OCI-LY1 (cell line): ENCODE measurements around the gene PTPRG.

Experiments
- H2AFZ ChIP-seq: fragments of 200-600 bp; sonication (generic), shearing (Covaris generic); 2 replicates; pipeline ENCODE4 v1.6.0; 2014; ENCODE audit warnings: antibody characterized with exemption, mild to moderate bottlenecking, low read length
- H3F3A ChIP-seq: fragments of 200-600 bp; sonication (generic), shearing (Covaris generic); 2 replicates; pipeline ENCODE4 v1.6.0; 2014; ENCODE audit warnings: mild to moderate bottlenecking, antibody characterized with exemption, low read length, moderate library complexity; ENCODE audit not compliant: insufficient read depth
- H3K27ac ChIP-seq: fragments of 200-600 bp; sonication (generic); 2 replicates; pipeline ENCODE4 v1.5.1; 2014; ENCODE audit warnings: low read length, mixed run types, mild to moderate bottlenecking, low read depth; ENCODE audit not compliant: poor library complexity, severe bottlenecking
- H3K27me3 ChIP-seq: fragments of 200-600 bp; sonication (generic); 2 replicates; pipeline ENCODE4 v1.6.0; 2014; ENCODE audit warnings: antibody characterized with exemption, mild to moderate bottlenecking, low read length, moderate library complexity; ENCODE audit not compliant: insufficient read depth
- H3K36me3 ChIP-seq: fragments of 200-600 bp; sonication (generic); 2 replicates; pipeline ENCODE4 v1.6.1; 2014; ENCODE audit warnings: mild to moderate bottlenecking, antibody characterized with exemption, low read length, moderate library complexity, mixed read lengths; ENCODE audit not compliant: insufficient read depth
- H3K4me1 ChIP-seq: fragments of 200-600 bp; sonication (generic); 2 replicates; pipeline ENCODE4 v1.5.1; 2014; ENCODE audit warnings: mild to moderate bottlenecking, low read length, moderate library complexity; ENCODE audit not compliant: insufficient read depth, severe bottlenecking
- H3K4me2 ChIP-seq: fragments of 200-600 bp; sonication (generic), shearing (Covaris generic); 2 replicates; pipeline ENCODE4 v1.6.1; 2014; ENCODE audit warnings: low read length
- H3K4me3 ChIP-seq: fragments of 200-600 bp; sonication (generic); 2 replicates; pipeline ENCODE4 v1.5.1; 2014; ENCODE audit warnings: low read length, low read depth, mild to moderate bottlenecking, mixed read lengths; ENCODE audit not compliant: poor library complexity, severe bottlenecking
- H3K79me2 ChIP-seq: fragments of 200-600 bp; shearing (Covaris generic); 2 replicates; pipeline ENCODE4 v1.6.1; 2016; ENCODE audit warnings: mixed run types, low read length, mixed read lengths; ENCODE audit not compliant: insufficient read depth
- H3K9ac ChIP-seq: fragments of 200-600 bp; sonication (generic), shearing (Covaris generic); 2 replicates; pipeline ENCODE4 v1.6.1; 2014; ENCODE audit warnings: mild to moderate bottlenecking, low read length, mixed read lengths
- H3K9me2 ChIP-seq: fragments of 200-600 bp; sonication (generic), shearing (Covaris generic); 2 replicates; pipeline ENCODE4 v1.6.1; 2014; ENCODE audit warnings: low read depth, mild to moderate bottlenecking, low read length, mixed read lengths
- H3K9me3 ChIP-seq: fragments of 200-600 bp; shearing (Covaris generic); 2 replicates; pipeline ENCODE4 v1.6.1; 2014; ENCODE audit warnings: low read length, mixed read lengths
- H4K20me1 ChIP-seq: fragments of 200-600 bp; sonication (generic), shearing (Covaris generic); 2 replicates; pipeline ENCODE4 v1.6.0; 2016; ENCODE audit warnings: mild to moderate bottlenecking, low read length; ENCODE audit not compliant: insufficient read depth
- EZH2 ChIP-seq: fragments of 200-600 bp; sonication (generic), shearing (Covaris generic); IDR thresholded peaks from 2 replicates; pipeline ENCODE4 v1.8.0; 2017; ENCODE audit warnings: borderline replicate concordance, mixed run types, mild to moderate bottlenecking, antibody characterized with exemption, low read length, moderate library complexity, mixed read lengths
- TF ChIP-seq, protein P1 (sequence below): fragments of 200-600 bp; sonication (generic), shearing (Covaris generic); IDR thresholded peaks from 2 replicates; pipeline ENCODE4 v1.5.1; 2017; ENCODE audit warnings: mild to moderate bottlenecking, antibody characterized with exemption, low read length, moderate library complexity, mixed read lengths

The PTPRG gene

DNA sequence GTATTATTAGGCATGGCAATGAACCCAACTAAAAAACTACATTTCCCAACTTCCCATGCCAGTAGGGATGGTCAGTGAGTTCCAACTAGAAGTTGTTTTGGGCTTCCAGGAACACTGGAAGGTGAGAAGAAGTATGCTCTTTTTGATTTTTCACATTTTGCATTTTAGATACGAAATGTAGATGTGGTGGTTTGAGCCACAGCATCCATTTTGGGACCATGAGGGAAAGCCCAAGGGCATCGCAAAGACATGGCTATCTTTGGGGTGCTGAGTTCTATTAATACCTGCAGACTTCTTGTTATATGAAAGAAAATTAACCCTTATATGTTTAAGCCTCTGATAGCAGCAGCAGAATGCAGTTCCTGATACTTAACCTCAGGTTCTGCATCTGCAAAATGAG is 62.9 kb downstream of the PTPRG start:
- Histone ChIP-seq H3K79me2 (no peaks in the 10 kb centered on the region), H3K27me3 (no peaks in the 10 kb centered on the region), H3K36me3 (no peaks in the 10 kb centered on the region)

DNA sequence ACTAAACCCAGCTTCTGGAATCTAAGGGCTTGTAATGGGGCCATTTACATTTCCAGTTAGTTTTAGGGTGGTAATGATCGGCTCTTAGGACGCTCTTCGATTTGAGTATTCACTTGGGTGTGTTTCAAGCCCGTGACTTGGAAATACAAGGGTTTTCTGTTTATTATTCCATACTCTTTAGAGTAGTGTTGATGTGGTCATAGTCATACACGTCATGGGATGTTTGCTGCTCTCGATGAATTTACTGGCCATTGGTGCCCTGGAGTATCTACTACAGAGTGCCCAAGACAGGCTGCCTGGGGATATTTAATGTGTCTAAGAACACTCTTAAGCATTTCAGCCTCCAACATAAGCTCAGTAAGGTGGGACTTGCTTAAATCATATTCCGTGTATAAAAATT is 64.1 kb downstream of the PTPRG start:
- H3K9me2 ChIP-seq, result no peaks in the 10 kb centered on the region
- TF ChIP-seq, protein P1, sequence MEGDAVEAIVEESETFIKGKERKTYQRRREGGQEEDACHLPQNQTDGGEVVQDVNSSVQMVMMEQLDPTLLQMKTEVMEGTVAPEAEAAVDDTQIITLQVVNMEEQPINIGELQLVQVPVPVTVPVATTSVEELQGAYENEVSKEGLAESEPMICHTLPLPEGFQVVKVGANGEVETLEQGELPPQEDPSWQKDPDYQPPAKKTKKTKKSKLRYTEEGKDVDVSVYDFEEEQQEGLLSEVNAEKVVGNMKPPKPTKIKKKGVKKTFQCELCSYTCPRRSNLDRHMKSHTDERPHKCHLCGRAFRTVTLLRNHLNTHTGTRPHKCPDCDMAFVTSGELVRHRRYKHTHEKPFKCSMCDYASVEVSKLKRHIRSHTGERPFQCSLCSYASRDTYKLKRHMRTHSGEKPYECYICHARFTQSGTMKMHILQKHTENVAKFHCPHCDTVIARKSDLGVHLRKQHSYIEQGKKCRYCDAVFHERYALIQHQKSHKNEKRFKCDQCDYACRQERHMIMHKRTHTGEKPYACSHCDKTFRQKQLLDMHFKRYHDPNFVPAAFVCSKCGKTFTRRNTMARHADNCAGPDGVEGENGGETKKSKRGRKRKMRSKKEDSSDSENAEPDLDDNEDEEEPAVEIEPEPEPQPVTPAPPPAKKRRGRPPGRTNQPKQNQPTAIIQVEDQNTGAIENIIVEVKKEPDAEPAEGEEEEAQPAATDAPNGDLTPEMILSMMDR, result no peak
- TF ChIP-seq EZH2, result no peak
- no peak overlapping the region for H2AFZ ChIP-seq
- no peaks in the 10 kb centered on the region for H3K9me3 ChIP-seq
- no peaks in the 10 kb centered on the region for H3K4me1 ChIP-seq
- H3K4me2 ChIP-seq, result no peak overlapping the region
- no peaks in the 10 kb centered on the region for H3K79me2 ChIP-seq
- H3K27me3 ChIP-seq, result no peaks in the 10 kb centered on the region
- no peak overlapping the region for H3K9ac ChIP-seq
- no peaks in the 10 kb centered on the region for H3F3A ChIP-seq
- no peaks in the 10 kb centered on the region for H3K36me3 ChIP-seq
- no peak overlapping the region for H3K27ac ChIP-seq
- H4K20me1 ChIP-seq, result no peaks in the 10 kb centered on the region
- H3K4me3 ChIP-seq, result no peak overlapping the region

More for the DNA sequence above, 62.9 kb downstream of the PTPRG start:
- Histone ChIP-seq H3K9me3 (no peaks in the 10 kb centered on the region), H3K9me2 (no peaks in the 10 kb centered on the region), H3K4me3 (no peak overlapping the region), H3K27ac (no peak overlapping the region), H3F3A (no peaks in the 10 kb centered on the region), H2AFZ (no peak overlapping the region), H3K4me2 (no peak overlapping the region), H3K9ac (no peak overlapping the region), H4K20me1 (no peaks in the 10 kb centered on the region), H3K4me1 (no peaks in the 10 kb centered on the region)
- TF ChIP-seq, protein P1, result no peak
- no peak for TF ChIP-seq EZH2

DNA sequence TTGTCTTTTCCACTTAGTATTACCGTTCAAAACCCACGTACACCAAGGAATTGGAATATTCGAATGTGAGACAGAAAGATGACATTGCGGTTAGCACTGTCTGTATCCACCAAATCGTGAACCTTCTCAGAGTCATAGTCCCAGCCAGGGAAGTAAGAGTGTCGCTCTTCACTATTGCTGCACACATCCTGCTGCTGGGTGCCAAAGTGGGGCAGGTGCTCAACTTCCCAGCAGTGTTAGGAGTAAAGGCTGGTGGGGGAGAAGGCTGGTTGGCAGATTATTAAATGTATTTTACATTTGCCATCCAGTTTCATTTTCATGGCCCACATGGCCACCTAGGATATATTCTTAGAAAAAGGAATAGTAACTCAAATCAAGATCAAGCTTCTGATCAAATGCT is 65.1 kb downstream of the PTPRG start:
- H3K79me2 ChIP-seq, result no peaks in the 10 kb centered on the region
- H3K36me3 ChIP-seq, result no peaks in the 10 kb centered on the region
- no peaks in the 10 kb centered on the region for H3K9me2 ChIP-seq
- H3K4me3 ChIP-seq, result no peak overlapping the region
- no peaks in the 10 kb centered on the region for H3F3A ChIP-seq
- no peak overlapping the region for H2AFZ ChIP-seq
- H4K20me1 ChIP-seq, result no peaks in the 10 kb centered on the region
- H3K27ac ChIP-seq, result no peak overlapping the region
- H3K27me3 ChIP-seq, result no peaks in the 10 kb centered on the region
- H3K4me1 ChIP-seq, result peaks cover 6% of the 10 kb centered on the region
- no peak overlapping the region for H3K9ac ChIP-seq
- no peak for TF ChIP-seq EZH2
- TF ChIP-seq, protein P1, result no peak
- no peaks in the 10 kb centered on the region for H3K9me3 ChIP-seq
- no peak overlapping the region for H3K4me2 ChIP-seq
